Gastrocnemius medialis (tissue), 4 donors: Measurements from ENCODE around the gene MFNG. TPM values are rescaled to one million over a fixed set of nuclear protein-coding genes. Genes with fewer than 3 reads are reported as not detected.

Experiments
- ATAC-seq, 2 donors: fragments of 150-250 bp; one replicate each; pipeline ENCODE4 v1.9.1; 2016
- DNase-seq, 2 donors: peaks; one replicate each; pipeline ENCODE4 v3.0.0-alpha.2; 2019
- H3K27ac ChIP-seq, 4 donors: fragments of 200-600 bp; sonication (generic); 1 replicate in 1 of 4; 2 replicates in 3 of 4; pipeline ENCODE4 v1.5.1; 2016 to 2018; ENCODE audit warnings: mild to moderate bottlenecking in 2 of 4, moderate library complexity in 1 of 4
- H3K27me3 ChIP-seq, 3 donors: fragments of 200-600 bp; sonication (generic) in 2 of 3; 1 replicate in 1 of 3; 2 replicates in 2 of 3; pipeline versions ENCODE4 v1.5.1 to v1.6.0; 2016 to 2019; ENCODE audit warnings: mild to moderate bottlenecking in 1 of 3, moderate library complexity in 1 of 3
- H3K36me3 ChIP-seq, 2 donors: fragments of 200-600 bp; sonication (generic) in 1 of 2; one replicate each; pipeline ENCODE4 v1.5.1; 2017 to 2018
- H3K4me1 ChIP-seq, 2 donors: fragments of 200-600 bp; sonication (generic) in 1 of 2; one replicate each; pipeline ENCODE4 v1.5.1; 2016 to 2017; ENCODE audit warnings: mild to moderate bottlenecking in 2 of 2
- H3K4me3 ChIP-seq, 4 donors: fragments of 200-600 bp; sonication (generic) in 3 of 4; 1 replicate in 1 of 4; 2 replicates in 3 of 4; pipeline ENCODE4 v1.5.1; 2016 to 2019; ENCODE audit warnings: mild to moderate bottlenecking in 2 of 4
- H3K9me3 ChIP-seq, 3 donors: fragments of 200-600 bp; sonication (generic) in 2 of 3; 1 replicate in 1 of 3; 2 replicates in 2 of 3; pipeline ENCODE4 v1.5.1; 2016 to 2019
- CTCF ChIP-seq, 5 experiments: fragments of 450-650 bp in 3 of 5; fragments of 200-600 bp in 2 of 5; sonication (generic) in 2 of 5; IDR thresholded peaks in 4 of 5; conservative IDR thresholded peaks in 1 of 5; 1 replicate in 4 of 5; 2 replicates in 1 of 5; pipeline ENCODE4 v1.5.1; 2016 to 2019; ENCODE audit warnings: antibody characterized with exemption in 5 of 5, mild to moderate bottlenecking in 3 of 5, moderate library complexity in 3 of 5
- POLR2A ChIP-seq, 2 donors: fragments of 450-650 bp; IDR thresholded peaks; one replicate each; pipeline ENCODE4 v1.6.1; 2017; ENCODE audit warnings: antibody characterized with exemption in 2 of 2, mild to moderate bottlenecking in 2 of 2, moderate library complexity in 2 of 2
- in situ Hi-C, 4 donors: fragments of 200-750 bp; cut with MboI; loops; one replicate each; pipeline versions ENCODE4 v1.15.0 to v1.8.0; 2017; ENCODE audit warnings: low sequenced_read_pairs in 4 of 4
- intact Hi-C: fragments of 100-400 bp; cut with DNase I; formaldehyde crosslinking; loops from one replicate; pipeline ENCODE4 v1.15.1; 2023; ENCODE audit warnings: low total_unique reads
- total RNA-seq, 4 donors: library from RNA; depleted of rRNA; stranded (reverse); fragments of >200 nt; gene quantifications; one replicate each; pipeline versions ENCODE4 v1.1.0 to v1.2.3, GENCODE V29; 2016

The MFNG gene
- total RNA-seq, 4 donors from 2014 or later, result 2.4 to 7.0 (median 5.2) TPM

GRCh38 chr22:37433786-37434185 lies 52.4 kb downstream of the MFNG start:
- no peak overlapping the region for H3K4me3 ChIP-seq
- peaks cover 48 to 50% (median 49%) of the 10 kb centered on the region in 3 donors for H3K27me3 ChIP-seq
- no peak for DNase-seq
- H3K36me3 ChIP-seq, result no peaks in the 10 kb centered on the region
- ATAC-seq, result no peak
- intact Hi-C loops, result no loop called here
- TF ChIP-seq POLR2A (IDR thresholded peaks at IDR 0.05), result no peak
- no peak for TF ChIP-seq CTCF (IDR thresholded peaks at IDR 0.05 in 4 of 5, conservative IDR thresholded peaks at IDR 0.05 in 1 of 5)
- H3K4me1 ChIP-seq, result no peaks in the 10 kb centered on the region
- in situ Hi-C loops, result no loop called here
- H3K27ac ChIP-seq, result no peak overlapping the region
- H3K9me3 ChIP-seq, result no peaks in the 10 kb centered on the region

GRCh38 chr22:37432708-37433054 lies 53.5 kb downstream of the MFNG start:
- H3K27ac ChIP-seq, result no peak overlapping the region
- intact Hi-C loops (no loop called here), in situ Hi-C loops (no loop called here)
- ATAC-seq (no peak), DNase-seq (no peak)
- no peak overlapping the region for H3K4me3 ChIP-seq
- TF ChIP-seq CTCF (IDR thresholded peaks at IDR 0.05 in 4 of 5, conservative IDR thresholded peaks at IDR 0.05 in 1 of 5), result no peak
- no peak for TF ChIP-seq POLR2A (IDR thresholded peaks at IDR 0.05)
- no peaks in the 10 kb centered on the region for H3K9me3 ChIP-seq
- H3K36me3 ChIP-seq, result no peaks in the 10 kb centered on the region
- H3K4me1 ChIP-seq, result no peaks in the 10 kb centered on the region
- peaks cover 58 to 62% (median 59%) of the 10 kb centered on the region in 3 donors for H3K27me3 ChIP-seq

GRCh38 chr22:37431801-37432707 lies 54.1 kb downstream of the MFNG start:
- Histone ChIP-seq H3K9me3 (no peaks in the 10 kb centered on the region), H3K4me1 (no peaks in the 10 kb centered on the region), H3K27me3 (peaks cover 59 to 65% (median 60%) of the 10 kb centered on the region in 3 donors), H3K4me3 (no peak overlapping the region), H3K36me3 (no peaks in the 10 kb centered on the region), H3K27ac (no peak overlapping the region)
- intact Hi-C loops (no loop called here), in situ Hi-C loops (no loop called here)
- DNase-seq (no peak), ATAC-seq (no peak)
- TF ChIP-seq POLR2A (IDR thresholded peaks at IDR 0.05), result no peak
- TF ChIP-seq CTCF (IDR thresholded peaks at IDR 0.05 in 4 of 5, conservative IDR thresholded peaks at IDR 0.05 in 1 of 5), result no peak

GRCh38 chr22:37431366-37431765 lies 54.8 kb downstream of the MFNG start:
- Histone ChIP-seq H3K4me1 (no peaks in the 10 kb centered on the region), H3K4me3 (no peak overlapping the region), H3K36me3 (no peaks in the 10 kb centered on the region), H3K27me3 (peaks cover 65 to 72% (median 66%) of the 10 kb centered on the region in 3 donors), H3K27ac (no peak overlapping the region), H3K9me3 (no peaks in the 10 kb centered on the region)
- intact Hi-C loops (no loop called here), in situ Hi-C loops (no loop called here)
- ATAC-seq, result no peak
- no peak for TF ChIP-seq CTCF (IDR thresholded peaks at IDR 0.05 in 4 of 5, conservative IDR thresholded peaks at IDR 0.05 in 1 of 5)
- TF ChIP-seq POLR2A (IDR thresholded peaks at IDR 0.05), result no peak
- DNase-seq, result no peak
